ENCODE measurements around the gene KIAA0232. TPM values are rescaled to one million over a fixed set of nuclear protein-coding genes. Genes with fewer than 3 reads are reported as not detected.
"Not testable (repeated sequence)": the region's sequence is repeated elsewhere in the genome, so short reads cannot be mapped to it uniquely, and the experiment has no call there.

KIAA0232 gene
- polyA plus RNA-seq, 1 donor from 2014 or later, result 9.3 TPM

DNA sequence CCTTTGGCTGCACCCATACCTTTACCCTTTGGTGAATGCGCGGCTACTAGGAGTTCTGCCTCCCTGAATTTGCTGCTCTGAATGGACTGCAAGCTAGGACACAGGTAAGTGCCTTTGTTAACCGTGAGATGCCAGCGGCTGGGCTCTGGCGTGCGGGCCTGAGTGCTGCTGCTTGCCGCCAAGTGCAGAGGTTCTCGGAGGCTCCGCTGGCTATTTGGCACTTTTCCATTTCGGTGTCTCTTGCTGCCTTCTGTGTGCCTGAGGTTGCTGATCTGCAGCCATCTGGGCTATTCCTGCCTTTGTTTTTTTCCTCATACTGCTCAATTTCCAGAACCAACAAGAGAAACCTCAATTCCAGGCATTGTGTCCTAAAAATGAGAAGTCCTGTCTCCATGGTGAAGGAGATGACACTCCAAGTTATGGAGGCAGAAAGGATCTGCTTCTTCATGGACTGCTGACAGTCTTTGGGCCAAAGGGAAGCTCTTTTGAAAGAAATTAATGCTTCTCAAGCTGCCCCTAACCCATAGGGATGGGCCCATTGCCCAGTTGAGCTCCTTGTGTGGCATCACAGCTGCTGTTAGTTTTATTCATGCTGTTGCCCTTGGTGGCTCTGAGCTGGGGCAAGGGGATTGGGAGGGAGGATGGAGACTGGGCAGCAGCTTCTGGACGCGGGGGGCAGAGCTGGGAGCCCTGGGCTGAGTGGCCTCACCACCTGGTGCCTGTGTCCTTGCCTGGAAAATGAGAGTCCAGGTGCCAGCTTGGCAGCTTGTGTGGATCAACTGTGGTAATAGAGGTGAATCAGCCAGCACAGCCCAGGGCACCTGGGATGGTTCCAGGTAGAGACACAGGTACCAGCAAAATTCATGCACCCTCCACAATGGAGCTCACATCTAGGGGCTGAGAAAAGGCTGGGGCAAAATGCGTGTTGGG, 123.3 kb downstream of the KIAA0232 start:
- Mint-ChIP-seq H3K4me3 (peak overlapping the region in 1 of 4 donors; percentile 48), H3K36me3 (no peaks in the 10 kb centered on the region), H3K4me1 (peaks cover 12 to 15% (median 12%) of the 10 kb centered on the region in 3 donors), H3K27ac (no peak overlapping the region), H3K9me3 (no peaks in the 10 kb centered on the region), H3K27me3 (peaks cover 16% of the 10 kb centered on the region)

DNA sequence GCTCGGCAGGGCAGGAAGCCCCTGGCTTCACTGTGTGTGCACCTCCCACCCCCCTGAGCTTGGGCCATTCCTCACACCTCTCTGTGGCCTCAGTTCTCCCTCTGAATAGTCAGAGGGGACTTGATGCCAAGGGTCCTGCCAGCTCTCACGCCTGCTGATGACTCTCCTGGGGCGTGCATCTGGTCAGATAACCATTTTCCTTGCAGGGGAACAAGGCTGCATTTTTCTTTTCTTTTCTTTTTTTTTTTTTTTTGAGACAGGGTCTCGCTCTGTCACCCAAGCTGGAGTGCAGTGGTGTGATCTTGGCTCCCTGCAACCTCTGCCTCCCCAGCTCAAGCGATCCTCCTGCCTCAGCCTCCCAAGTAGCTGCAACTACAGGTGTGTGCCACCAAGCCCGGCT, 124.0 kb downstream of the KIAA0232 start:
- H3K4me1 Mint-ChIP-seq, result peaks cover 16 to 20% (median 17%) of the 10 kb centered on the region in 3 donors

DNA sequence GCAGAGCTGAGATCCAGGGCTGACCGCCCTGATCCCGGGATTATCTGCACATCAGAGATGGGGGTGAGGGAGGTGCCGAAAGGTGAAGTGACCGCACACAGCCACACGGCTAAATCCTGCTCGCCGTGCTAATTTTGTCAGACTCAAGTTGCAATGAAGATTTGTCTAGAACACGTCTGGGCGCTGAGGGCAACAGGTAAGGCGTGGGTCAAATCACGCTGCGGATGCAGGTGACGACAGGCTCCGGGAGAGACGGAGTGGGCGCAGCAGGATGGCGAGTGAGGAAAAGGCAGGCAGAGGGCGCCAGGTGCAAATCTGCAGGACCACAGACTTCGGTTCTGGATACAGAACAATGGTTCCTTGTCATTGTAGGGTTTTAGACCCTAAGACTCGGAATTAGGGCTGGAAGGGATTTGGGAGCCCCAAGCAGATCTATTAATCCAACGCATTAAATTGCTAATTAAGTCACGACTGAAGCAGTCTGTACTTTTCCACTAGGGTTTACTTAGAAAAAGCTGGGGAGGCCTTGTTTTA, 125.2 kb downstream of the KIAA0232 start:
- H3K9me3 Mint-ChIP-seq, result no peaks in the 10 kb centered on the region
- H3K4me3 Mint-ChIP-seq, result peak overlapping the region in 3 of 4 donors; percentile 83 to 86 (median 84)
- no peaks in the 10 kb centered on the region for H3K36me3 Mint-ChIP-seq
- peaks cover 18 to 26% (median 25%) of the 10 kb centered on the region in 3 donors for H3K4me1 Mint-ChIP-seq
- peaks cover 17% of the 10 kb centered on the region for H3K27me3 Mint-ChIP-seq
- peak overlapping the region; percentile 39 to 75 (median 68) for H3K27ac Mint-ChIP-seq

More for the DNA sequence above, 124.0 kb downstream of the KIAA0232 start:
- peaks cover 17% of the 10 kb centered on the region for H3K27me3 Mint-ChIP-seq
- H3K4me3 Mint-ChIP-seq, result peak overlapping the region in 1 of 4 donors; percentile 48
- H3K9me3 Mint-ChIP-seq, H3K27ac Mint-ChIP-seq, H3K36me3 Mint-ChIP-seq: not testable (repeated sequence)

DNA sequence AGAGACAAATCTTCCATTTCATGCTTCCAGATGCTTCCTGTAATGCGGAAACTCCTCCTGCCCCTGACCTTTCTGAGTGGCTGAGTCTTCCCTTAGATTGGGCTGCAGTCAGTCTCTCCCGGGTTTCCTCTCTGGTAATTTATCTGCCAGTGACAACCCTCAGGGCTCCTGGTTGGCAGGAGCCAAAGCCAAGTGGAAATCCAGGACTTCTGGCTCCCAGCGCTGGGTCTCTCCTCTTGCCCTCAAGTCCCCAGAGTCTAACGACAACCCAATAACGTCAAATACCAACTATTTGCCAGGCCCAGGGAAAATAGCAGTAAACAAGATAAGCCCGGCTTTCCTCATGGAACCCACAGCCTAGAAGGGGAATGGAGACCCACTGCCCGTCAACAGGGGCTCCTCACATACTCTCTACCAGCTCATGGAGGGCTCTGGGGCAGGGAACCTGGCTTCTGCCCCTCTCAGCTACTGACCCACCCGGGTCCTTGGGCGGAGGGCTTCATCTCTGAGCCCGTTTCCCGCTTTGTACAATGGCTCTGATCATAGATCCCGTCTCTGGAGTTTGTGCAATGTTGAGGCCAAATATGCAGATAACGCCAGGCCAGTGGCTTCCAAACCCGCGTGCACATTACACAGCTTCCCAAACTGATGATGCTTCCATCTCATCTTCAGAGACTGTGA, 126.0 kb downstream of the KIAA0232 start:
- H3K4me1 Mint-ChIP-seq, result peaks cover 18 to 28% (median 25%) of the 10 kb centered on the region in 3 donors
- peaks cover 17% of the 10 kb centered on the region for H3K27me3 Mint-ChIP-seq
- H3K27ac Mint-ChIP-seq, result peak overlapping the region; percentile 69 to 93 (median 75)
- H3K36me3 Mint-ChIP-seq, result no peaks in the 10 kb centered on the region
- H3K9me3 Mint-ChIP-seq, result no peaks in the 10 kb centered on the region
- peak overlapping the region; percentile 84 to 98 (median 90) for H3K4me3 Mint-ChIP-seq

DNA sequence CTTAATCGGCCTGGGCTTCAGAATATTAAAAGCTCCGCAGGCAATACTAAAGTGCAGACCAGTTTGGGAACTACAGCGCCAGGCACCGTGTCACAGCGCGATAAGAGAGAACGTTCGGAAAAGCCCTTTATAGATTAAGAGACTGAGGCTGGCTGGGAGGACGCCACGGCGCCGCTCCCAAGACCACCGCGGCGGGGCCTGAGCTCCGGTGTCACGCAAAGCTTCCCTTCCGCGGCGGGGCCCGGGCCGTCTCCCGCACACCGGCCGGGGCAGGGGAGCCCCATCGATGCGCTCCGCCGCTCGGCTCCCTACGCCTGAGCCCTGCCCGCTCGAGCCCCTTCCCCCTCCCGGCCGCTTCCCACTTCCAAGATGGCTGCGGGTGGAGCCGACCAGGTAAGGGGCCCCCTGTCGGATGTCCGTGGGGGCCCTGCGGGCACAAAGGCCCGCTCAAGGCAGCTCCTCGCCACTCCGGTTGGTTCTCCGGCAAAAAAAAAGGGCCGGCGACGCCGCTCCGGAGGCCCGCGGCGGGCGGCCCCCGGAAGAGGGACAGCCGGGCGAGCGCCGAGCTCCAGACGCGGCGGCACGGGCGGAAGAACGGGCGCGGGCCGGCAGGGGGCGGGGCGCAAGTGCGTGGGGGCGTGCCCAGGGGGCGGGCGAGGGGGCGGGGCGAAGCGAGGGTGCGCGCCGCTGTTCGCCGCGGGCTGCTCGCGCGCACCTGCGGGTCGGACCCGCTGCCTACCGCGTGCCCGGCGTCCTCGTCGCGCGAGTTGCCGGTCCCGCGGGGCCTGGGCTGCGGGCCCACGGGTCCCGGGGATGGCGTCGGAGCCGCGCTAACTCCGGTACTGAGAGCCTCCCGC, 126.8 kb downstream of the KIAA0232 start, which contains the start of gene TBC1D14:
TBC1D14 (plus strand) TSS at position 714 of the 857 bp plus-strand sequence. CDS start 13,564 bp downstream, outside the sequence.
- Mint-ChIP-seq H3K27ac (peak within 1 kb of the TSS; percentile 80 to 93 (median 86)), H3K9me3 (no peaks in the 10 kb centered on the region), H3K4me1 (peaks cover 18 to 31% (median 25%) of the 10 kb centered on the region in 3 donors), H3K4me3 (peak within 1 kb of the TSS; percentile 86 to 98 (median 94)), H3K36me3 (no peaks in the 10 kb centered on the region), H3K27me3 (peaks cover 17% of the 10 kb centered on the region)

DNA sequence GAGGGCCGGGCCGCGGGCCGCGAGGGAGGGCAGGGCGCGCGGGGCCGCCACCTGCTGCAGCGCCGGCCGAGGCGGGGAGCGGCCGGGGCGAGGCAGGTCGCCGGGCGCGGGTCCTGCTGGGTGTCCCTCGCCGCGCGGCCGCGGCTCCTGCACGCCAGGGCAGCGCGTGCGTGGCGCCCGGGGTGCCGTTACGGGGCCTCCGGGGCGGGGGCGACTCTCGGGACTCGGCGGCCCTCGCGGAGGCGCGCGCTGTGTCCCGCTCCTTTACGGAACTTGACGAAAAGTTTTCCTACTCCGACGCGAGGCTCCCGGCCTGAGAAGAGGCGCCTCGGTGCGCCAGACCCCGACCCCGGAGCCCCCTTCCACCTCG, 127.4 kb downstream of the KIAA0232 start:
- Mint-ChIP-seq H3K4me1 (peaks cover 18 to 31% (median 25%) of the 10 kb centered on the region in 3 donors), H3K36me3 (no peaks in the 10 kb centered on the region), H3K27me3 (peaks cover 17% of the 10 kb centered on the region), H3K9me3 (no peaks in the 10 kb centered on the region), H3K4me3 (peak overlapping the region; percentile 86 to 95 (median 94)), H3K27ac (peak overlapping the region in 2 of 3 donors; percentile 80 to 86)

DNA sequence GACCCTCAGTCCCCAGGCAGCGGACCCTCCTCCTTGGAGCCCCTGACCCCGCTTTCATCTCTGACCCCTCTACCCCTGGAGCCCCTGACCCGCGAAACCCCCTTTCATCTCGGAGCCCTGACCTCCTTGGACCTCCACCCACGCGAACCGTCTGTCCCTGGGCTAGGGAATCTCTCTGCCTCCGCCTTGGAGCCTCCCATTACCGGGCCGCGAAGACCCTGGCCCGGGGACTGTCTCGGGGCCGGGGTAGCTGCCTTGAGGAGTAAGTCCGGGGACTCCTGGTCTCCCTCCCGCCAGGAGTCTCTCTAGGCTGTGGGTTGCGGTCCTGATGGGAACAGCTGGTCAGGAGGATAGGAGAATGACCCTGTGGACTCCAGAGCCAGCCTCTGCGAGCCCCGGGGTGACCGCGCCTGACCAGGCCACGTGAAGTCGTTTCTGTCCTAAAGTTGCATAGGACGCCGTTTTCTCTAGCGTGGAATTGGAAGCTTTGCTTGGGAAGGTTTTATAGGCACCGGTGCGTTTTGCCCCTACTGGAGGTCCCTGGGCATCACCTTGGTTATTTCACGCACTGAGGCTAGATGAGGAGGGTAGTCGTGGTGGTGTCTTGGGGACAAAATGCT, 127.9 kb downstream of the KIAA0232 start:
- Mint-ChIP-seq H3K36me3 (no peaks in the 10 kb centered on the region), H3K4me3 (peak overlapping the region; percentile 86 to 95 (median 94)), H3K4me1 (peaks cover 18 to 31% (median 25%) of the 10 kb centered on the region in 3 donors), H3K27ac (peak overlapping the region; percentile 39 to 86 (median 80)), H3K9me3 (no peaks in the 10 kb centered on the region), H3K27me3 (peaks cover 17% of the 10 kb centered on the region)

DNA sequence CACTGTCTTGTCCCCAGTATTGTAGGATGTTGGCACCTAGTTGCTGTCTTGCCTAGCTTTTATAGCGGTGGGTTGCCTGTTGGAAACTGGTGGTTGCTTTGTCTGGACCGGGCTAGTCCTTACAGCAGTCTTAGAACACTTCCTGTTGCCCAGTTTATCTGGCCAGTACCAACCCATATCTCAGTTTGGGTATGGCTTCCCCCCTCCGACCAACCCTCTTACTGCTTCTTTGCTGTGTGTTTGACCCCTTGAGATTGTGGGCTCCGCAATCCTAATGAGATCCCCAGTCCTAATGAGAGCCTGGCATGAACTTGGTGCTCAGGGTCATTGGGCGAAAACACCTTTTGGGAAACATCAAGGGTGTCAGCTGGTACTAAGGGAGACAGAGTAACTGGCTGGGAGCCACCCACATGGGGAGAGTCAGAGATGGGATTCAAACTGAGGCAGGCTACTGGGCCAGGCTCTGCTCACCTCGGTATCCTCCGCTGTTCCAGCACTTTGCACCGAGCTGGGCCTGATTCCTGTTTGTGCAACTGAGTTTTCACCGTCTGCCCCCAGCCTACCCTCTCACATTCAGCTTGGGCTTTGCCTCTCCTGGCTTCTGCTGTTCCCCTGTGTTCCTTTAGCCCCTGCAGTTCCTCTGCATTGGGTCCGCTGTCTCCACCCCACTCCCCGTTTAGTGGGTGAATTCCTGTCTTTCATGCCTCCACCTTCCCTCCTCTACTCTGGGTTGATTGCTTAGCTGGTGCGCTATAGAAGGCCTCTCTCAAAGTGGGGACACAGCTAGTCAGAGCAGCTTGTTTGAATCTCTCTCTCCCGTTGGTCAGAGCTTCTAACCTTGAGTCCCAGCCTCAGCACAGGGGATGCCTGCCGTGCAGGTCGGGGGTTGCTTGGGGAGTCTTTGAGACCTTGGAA, 128.7 kb downstream of the KIAA0232 start:
- Mint-ChIP-seq H3K4me3 (peak overlapping the region; percentile 86 to 95 (median 94)), H3K36me3 (no peaks in the 10 kb centered on the region), H3K27me3 (peaks cover 15% of the 10 kb centered on the region), H3K27ac (peak overlapping the region; percentile 39 to 86 (median 80)), H3K9me3 (no peaks in the 10 kb centered on the region), H3K4me1 (peaks cover 18 to 31% (median 26%) of the 10 kb centered on the region in 3 donors)

GRCh38 chr4:6911917-6912316, 129.4 kb downstream of the KIAA0232 start:
- not testable (repeated sequence) for H3K36me3 Mint-ChIP-seq, H3K9me3 Mint-ChIP-seq
- Mint-ChIP-seq H3K4me3 (peak overlapping the region in 2 of 4 donors; percentile 27 to 95), H3K4me1 (peaks cover 24 to 38% (median 33%) of the 10 kb centered on the region in 3 donors), H3K27me3 (peaks cover 13% of the 10 kb centered on the region), H3K27ac (peak overlapping the region in 2 of 3 donors; percentile 62 to 86)

DNA sequence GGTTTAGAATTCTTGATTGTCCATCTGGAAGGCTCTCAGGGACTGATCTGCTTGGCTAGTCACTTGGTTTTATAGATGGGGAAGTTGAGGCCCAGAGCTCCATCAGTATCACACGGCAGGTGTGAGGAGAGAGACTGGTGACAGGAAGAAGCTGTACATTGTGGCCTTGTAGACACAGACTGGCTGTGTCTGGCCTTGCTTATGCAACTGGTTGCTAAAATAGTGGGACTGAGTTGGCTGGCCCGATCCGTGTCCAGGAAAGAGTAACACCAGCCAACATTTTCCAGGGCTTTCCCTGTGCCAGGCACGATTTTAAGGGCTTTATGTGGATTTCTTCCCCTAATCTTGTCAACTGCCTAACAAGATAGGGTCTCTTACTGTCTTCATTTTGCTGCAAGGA, 129.9 kb downstream of the KIAA0232 start:
- Mint-ChIP-seq H3K4me3 (peak overlapping the region in 3 of 4 donors; percentile 34 to 95 (median 61)), H3K36me3 (no peaks in the 10 kb centered on the region), H3K27me3 (peaks cover 8% of the 10 kb centered on the region), H3K9me3 (no peaks in the 10 kb centered on the region), H3K27ac (peak overlapping the region; percentile 62 to 73 (median 68)), H3K4me1 (peaks cover 29 to 41% (median 39%) of the 10 kb centered on the region in 3 donors)

GRCh38 chr4:6913350-6913905, 130.9 kb downstream of the KIAA0232 start:
- Mint-ChIP-seq H3K36me3 (no peaks in the 10 kb centered on the region), H3K9me3 (no peaks in the 10 kb centered on the region), H3K4me1 (peaks cover 38 to 46% (median 45%) of the 10 kb centered on the region in 3 donors), H3K27ac (no peak overlapping the region), H3K27me3 (peaks cover 4% of the 10 kb centered on the region), H3K4me3 (peak overlapping the region in 1 of 4 donors; percentile 95)

DNA sequence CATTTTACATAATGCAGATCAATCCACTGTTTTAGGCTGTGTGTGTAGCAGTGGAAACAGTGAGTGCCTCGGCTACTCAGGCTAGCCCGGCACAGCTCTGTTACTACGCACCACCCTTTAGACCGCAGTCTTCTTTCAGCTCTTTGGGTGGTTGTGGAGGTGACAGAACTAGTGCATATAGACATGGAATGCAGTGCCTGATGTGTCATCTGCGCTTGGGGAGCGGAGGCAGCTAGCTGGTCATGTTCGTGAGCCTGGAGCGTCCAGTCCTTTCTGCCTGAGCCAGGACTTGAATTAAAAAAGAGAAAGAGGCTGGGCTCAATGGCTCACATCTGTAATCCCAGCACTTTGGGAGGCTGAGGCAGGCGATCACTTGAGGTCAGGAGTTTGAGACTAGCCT, 131.9 kb downstream of the KIAA0232 start:
- Mint-ChIP-seq H3K4me1 (peaks cover 33 to 41% (median 40%) of the 10 kb centered on the region in 3 donors), H3K4me3 (no peak overlapping the region), H3K36me3 (no peaks in the 10 kb centered on the region), H3K9me3 (no peaks in the 10 kb centered on the region), H3K27ac (no peak overlapping the region), H3K27me3 (peaks cover 4% of the 10 kb centered on the region)

Measured in IgD-negative memory B cell (primary cell).